ENCODE measurements around the gene CFAP126.
A peak's percentile ranks its signal among the peaks of the same experiment; 100 is the strongest.

DNA sequence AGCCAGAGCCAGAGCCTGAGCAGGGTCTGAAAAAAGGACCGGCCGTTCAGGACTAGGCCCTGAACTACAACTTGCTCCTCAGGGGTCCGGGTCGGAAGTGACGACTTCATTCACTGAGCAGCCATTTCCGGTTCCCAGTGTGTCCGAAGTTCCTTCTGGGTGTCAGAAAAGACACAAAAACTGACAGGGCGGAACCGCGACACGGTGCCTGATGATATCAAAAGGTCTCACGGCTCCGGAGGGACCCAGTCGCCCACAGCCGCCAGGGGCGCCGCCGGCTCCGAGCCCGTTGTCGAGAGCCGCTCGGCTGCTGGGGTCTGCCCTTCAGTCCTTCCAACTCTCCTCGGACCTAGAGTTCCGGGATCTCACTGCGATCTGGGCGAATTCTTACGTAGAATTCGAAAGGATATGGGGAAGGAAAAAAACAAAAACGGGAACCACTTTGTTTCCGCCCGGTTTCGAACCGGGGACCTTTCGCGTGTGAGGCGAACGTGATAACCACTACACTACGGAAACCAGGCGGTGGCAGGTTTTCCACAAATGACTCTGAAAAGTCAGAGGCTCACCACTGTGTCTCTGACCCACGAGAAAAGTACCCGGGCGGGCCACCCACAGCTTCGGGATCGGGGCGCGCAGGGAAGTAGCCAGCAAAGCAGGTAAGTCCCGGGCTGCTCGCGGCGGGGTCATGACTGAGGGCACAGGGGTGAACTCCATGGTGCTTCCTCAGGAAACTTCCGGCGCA lies 31.8 kb upstream of the CFAP126 start:
- TF ChIP-seq, protein P1, sequence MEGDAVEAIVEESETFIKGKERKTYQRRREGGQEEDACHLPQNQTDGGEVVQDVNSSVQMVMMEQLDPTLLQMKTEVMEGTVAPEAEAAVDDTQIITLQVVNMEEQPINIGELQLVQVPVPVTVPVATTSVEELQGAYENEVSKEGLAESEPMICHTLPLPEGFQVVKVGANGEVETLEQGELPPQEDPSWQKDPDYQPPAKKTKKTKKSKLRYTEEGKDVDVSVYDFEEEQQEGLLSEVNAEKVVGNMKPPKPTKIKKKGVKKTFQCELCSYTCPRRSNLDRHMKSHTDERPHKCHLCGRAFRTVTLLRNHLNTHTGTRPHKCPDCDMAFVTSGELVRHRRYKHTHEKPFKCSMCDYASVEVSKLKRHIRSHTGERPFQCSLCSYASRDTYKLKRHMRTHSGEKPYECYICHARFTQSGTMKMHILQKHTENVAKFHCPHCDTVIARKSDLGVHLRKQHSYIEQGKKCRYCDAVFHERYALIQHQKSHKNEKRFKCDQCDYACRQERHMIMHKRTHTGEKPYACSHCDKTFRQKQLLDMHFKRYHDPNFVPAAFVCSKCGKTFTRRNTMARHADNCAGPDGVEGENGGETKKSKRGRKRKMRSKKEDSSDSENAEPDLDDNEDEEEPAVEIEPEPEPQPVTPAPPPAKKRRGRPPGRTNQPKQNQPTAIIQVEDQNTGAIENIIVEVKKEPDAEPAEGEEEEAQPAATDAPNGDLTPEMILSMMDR (conservative IDR thresholded peaks at IDR 0.05): peak; percentile 59
- no peak for TF ChIP-seq EZH2 (IDR thresholded peaks at IDR 0.05; ENCODE audit: low read depth)

All from PC-9 (cell line).